Ureter (tissue), 1 donor: ENCODE results near the gene SLC35F1. TPM values are rescaled to one million over a fixed set of nuclear protein-coding genes. Genes with fewer than 3 reads are reported as not detected.

Experiments used
- DNase-seq: peaks from one replicate; pipeline ENCODE4 v3.0.0-alpha.2; 2020; ENCODE audit warnings: low spot score
- total RNA-seq: library from RNA; stranded (reverse); gene quantifications from one replicate; pipeline ENCODE4 v1.2.4, GENCODE V29; 2023
- donor health status: DM: yes; HTN: yes; CAD: no.

The SLC35F1 gene
- total RNA-seq, 1 donor from 2014 or later: 0.91 TPM

DNA sequence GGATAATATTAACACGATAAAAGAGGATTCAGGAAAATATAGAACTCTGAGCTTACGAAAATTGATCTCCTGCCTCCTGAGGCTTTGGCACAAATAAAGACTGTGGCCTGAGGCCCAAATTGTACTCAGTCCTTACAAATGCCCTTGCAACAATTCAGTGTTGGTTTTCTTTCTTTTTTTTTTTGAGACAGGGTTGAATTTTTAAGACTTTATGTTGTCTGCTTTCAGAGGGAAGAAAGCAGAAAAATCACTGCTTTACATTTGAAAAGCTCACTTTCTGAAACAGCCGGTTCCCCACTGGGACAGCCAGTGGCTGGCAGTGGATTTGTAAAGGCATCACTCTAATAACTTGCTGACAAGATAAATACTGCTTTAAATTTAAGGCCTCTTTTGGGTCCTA, 290.5 kb downstream of the SLC35F1 start:
- no peak for DNase-seq

DNA sequence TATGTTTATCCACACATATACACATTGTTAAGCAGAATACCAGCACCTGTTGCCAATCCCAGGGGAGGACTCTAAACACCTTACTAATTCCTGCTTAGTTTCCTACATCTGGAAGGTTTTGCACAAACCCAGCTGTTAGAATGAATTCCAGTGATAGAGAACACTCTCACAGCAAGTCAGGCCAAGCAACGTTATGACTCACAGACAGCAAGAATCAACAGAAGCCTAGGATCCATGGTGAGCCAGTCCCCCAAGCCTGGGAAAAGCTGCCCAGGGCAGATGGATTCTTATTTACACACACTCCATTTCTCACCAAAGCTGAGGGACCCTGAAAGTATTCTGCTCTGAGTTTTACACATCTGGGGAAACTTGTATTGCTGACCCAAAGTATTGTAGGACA, 291.7 kb downstream of the SLC35F1 start:
- no peak for DNase-seq

DNA sequence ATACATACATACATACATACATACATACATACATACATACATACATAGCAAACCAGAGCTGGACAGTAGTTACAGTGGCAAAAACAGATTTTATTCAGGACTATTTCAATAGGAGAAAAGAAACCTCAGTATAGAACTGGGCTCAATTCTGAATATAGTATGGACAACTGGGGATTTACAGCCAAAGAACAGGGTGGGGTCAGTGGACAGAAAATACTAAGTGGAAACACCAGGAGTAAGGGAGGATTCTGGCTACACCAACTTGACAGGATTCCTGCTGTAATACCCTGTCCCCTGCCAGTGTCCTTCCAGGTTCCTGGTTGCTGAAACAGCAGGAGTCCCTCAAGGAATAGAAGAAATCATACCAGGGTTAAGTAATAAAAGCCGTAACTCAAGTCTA, 293.1 kb downstream of the SLC35F1 start:
- no peak for DNase-seq

DNA sequence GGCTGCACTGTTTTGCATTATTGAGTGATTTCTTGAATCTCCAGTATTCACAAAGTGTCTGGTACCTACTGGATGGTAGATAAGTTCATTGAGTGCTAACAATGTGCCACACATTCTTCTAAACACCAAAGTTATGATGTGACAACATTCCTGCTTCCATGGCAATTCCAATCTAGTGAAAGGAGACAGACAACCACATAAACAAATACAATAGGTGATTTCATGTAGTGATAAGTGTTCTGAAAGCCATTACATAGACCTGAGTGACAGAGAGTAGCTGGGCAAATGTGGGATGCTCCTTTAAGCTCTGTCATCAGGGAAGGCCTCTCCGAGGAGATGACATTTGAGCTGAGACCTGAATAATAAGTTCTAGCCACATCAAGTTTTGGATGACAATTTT, 295.5 kb downstream of the SLC35F1 start:
- DNase-seq: no peak

DNA sequence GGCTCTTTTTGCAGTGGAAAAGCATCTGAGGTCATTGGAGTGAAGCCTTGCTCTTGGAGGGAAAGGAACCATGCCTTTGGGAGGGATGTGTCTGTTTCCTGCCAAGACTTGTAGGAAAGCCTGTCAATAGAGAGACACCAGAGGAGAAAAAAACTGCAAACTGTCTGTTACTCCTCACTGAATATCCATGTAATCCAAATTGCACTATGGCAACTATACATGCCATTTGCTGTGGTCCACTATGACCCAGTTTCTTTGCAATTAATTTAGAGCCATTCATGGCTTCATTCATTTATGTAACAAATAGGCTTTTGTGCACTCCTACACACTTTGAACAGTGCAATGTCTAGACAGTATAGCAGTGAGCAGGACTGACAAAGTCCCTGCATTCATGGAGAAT, 296.5 kb downstream of the SLC35F1 start:
- no peak for DNase-seq

DNA sequence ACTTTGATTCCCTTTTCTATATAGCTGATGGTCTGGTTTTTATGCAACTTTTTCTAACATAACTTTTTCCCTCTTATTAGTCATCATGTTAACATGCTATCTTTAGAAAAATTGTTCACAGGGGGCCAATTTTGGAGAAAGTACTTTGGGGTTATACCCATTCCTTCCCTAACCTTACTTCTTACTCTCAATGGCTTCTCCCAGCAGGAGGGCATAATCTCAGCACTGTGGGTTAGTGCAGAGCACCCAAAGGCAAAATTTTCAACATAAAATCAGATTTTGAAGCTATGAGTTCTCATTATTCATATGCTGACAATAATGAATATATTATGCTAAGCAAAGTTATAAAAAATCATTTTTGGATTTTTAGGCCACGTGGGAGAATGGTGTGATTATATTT, 299.2 kb downstream of the SLC35F1 start:
- DNase-seq: no peak

DNA sequence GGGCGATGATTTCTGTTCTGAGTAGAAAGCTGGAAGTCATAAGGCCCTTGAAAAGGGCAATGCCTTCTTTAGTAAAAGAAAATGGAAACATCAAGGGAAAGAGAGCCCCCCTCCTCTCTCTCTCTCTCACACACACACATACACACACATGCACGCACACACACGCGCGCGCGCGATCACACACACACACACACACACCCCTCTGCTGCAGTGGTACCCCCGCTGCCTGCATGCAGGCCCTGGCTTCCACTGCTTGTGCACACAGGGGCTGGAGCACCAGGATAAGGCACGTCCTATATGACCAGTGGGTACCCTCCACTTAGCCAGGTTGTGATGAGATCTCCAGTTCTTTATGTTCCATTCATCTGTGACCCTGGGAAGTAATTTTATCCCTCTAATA, 300.9 kb downstream of the SLC35F1 start:
- DNase-seq: no peak

DNA sequence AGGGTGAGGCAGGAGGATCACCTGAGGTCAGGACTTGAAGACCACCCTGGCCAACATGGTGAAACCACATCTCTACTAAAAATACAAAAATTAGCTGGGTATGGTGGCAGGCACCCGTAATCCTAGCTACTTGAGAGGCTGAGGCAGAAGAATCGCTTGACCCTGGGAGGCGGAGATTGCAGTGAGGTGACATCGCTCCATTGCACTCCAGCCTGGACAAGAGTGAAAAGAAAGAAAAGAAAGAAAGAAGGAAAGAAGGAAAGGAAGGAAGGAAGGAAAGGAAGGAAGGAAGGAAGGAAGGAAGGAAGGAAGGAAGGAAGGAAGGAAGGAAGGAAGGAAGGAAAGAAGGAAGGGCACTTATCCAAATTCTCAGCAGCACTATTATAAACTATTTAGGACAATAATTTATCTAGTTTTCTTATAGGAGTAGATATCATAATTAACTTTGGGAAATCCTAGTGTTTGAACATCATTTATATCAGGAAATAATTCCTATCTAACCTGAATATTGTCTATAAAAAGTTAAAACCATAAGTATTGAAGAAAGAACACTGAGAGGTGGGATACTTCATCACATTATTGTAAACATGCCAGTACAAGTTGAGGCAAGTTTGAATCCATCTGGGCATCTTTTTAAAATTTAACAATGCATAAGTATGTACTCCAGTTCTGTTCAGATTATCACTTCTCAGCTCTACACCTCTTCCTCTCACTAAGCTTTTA, 305.5 kb downstream of the SLC35F1 start:
- no peak for DNase-seq

DNA sequence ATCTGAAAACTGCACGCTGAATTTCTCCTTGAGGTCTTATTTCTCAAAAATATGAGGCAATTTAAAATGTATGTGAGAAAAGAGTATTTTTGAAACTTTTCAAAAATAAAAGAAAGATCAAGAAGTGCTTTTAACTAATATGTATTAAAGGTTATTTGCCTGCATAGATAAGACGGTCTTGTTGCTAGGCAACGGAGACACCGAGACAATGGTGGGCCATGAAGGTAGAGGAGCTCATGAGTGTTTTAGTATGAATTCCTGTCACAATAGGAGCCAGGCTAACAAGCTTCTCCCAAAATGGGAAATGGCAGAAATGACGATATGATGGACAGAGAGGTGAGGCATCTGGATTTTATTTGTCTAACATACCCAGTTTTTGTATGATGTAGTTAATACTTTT, 308.2 kb downstream of the SLC35F1 start:
- no peak for DNase-seq

DNA sequence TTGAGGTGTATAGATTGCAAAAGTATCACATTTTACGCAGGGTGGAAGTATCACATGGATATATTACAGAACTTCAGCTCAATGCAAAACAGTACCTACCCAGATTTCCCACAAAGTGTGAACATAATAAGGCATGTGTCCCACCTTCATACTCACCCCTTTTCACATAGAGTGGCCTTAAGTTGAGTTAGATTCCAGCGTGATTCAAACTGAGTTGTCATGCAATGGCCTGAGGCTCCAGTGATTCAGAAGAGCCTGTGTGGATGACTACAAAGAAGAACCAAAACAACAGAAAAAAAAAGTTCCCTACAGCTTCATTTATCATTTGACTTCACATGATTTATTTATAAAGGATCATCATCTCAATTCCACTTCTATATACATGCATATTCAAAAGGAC, 309.7 kb downstream of the SLC35F1 start:
- DNase-seq: no peak

DNA sequence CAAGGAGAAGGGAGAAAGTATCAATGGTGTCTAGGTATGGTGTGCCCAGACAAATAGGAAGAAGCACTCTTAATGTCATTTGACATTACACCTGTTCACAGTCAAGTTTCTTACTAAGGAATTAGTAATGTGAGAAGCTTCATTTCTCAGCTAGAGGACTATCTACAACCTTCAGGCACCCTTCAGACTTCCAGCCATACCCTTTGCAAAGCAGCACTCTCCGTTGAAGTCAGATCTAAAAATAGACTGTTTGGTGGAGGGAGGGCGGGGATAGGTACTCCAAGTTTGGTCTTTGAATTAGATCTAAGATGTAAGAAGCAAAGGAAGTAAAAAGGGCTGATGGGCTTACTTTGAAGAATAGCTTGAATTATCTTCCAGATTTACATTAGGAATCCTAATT, 311.1 kb downstream of the SLC35F1 start:
- no peak for DNase-seq

DNA sequence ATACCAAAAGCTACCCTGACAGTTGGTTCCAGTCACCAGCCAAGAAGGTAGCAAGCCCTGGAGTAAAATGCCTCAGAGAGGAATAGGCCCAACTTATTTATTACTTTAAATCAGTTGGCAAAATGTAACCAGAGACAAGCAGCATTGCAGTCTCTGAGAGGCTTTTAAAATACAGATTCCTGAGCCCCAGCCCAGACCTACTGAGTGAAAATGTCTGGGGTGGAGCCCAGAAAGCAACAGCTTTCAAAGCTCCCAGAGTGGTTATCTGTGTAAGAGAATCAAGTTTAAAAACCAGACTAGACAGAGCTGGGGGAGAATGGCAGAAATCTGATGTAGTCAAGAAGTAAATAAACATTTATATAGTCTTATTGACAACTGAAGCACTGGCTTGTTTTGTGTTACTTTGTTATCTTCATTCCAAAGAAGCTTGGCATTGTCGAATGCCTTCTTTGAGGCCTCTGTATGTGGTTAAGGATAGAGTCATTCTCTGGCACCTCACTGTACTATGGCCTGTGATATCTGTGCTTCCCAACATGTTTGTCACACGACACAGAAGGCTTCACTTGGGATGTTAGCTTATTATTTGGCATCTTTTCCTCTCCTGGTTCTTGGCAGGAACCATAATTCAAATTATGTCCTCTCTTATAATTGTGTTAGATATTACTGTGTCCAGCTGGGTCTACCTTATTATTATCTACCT, 313.5 kb downstream of the SLC35F1 start:
- no peak for DNase-seq

DNA sequence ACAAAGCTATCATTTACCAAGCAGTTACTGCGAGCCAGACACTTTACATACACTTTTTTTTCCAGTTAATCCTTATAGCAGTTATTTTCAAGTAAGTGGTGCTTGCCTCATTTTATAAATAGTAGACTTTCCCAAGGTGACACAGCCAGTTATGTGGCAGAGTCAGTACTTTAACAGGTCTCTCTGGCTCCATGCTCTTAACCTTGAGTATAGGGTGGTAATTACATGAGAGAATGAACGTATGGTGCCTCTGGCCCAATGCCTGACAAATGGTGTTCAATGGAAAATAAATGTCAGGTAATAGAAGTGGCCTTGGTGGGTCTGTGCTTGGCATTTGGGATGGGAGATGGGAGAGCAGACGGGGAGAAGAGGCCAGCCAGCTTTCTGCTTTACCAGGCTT, 316.3 kb downstream of the SLC35F1 start:
- DNase-seq: no peak

DNA sequence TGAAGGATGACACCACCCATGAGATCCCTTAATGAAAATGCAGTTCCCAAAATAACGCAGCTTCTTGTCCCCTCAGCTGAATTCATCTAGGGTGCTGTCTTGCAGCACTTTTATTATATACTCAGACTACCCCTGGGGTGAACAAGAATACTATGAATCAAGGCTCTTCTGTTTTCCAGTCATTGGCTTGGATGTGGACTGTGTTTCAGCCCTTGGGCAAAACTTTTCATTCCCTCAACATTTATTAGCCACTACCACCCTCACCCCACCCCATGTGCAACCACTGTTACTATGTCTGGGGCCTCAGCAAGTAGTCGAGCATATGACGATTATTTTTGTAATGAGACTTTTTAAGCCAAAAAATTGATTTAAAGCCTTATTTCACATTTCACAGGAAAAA, 321.8 kb downstream of the SLC35F1 start:
- DNase-seq: no peak

DNA sequence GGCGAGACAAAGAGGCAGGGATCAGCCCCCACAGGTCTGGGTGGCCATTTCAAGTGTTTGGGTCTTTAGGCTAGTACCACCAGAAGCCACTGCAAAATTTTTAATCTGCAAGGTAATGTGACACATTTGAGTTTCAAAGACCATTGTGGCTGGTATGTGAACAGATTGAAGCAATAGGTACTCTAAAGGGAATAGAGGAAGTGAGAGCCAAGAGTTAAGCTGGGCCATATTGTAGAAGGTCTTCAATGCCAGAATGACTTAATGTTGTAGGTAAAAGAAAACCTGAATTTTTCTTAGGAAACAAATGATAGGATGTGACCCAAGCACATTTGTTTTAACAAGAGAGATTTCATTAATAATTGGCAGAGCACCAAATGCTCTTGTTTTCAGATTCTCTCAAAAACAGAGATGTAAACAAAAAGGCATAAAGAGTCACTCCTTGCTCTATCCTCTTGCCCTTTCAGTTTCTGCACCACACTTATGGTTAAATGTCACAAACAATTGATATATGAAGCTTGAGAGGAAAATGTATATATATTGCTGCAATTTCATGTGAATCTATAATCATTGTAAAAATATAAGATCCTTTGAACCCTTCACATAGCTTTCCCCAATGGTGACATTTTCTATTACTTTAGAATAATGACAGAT, 333.9 kb downstream of the SLC35F1 start:
- no peak for DNase-seq

DNA sequence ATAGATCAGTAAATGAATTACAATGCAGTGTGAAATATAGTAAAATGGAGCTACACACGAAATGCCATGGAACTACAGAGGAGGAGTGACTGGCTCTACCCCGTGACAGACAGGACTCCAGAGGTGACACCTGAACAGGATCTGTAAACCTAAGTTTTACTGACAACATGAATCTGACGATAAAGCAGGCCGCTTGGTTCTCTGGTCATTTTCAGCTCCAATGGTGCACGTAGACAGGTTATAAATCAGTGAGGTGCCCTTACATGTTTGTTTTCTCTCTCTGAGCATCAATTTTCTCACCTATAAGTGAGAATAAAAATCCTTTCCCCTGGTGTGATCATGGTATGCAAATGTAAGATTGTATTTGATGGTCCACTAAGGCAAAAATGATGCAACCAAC, 339.3 kb downstream of the SLC35F1 start:
- no peak for DNase-seq

DNA sequence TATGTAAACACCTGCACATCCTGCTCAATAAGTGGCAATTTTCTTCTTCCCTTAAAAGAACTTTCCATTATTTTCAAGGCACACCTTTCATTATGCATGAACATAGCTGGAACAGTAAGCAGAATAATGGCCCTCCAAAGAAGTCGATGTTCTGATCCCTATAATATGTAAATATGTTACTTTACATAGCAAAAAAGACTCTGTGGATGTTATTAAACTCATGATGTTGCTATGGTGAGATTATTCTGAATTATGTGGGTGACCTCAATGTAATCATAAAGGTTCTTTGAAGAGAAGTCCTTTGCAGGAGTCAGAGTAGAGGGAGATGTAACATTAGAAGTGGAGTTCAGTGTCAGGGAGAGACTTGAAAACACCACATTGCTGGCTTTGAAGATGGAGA, 341.1 kb downstream of the SLC35F1 start:
- no peak for DNase-seq

DNA sequence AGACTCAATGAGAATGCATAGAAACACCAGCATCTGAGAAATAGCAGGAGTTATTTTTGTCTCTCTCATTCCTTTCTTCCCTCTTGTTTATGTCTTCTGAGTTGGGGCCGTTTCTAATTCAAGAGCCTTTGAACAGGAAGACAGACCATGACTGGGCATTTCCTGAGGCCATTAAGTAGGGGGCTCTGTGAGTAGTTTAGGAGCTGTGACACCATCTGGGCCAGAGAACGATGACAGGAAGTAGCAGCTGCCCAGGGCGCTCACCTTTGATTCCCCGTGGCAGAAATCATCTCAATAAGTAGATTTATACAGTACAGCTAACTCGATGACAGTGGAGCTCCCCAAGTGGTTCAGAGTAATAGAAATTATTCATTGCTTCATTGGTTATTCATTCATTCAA, 342.6 kb downstream of the SLC35F1 start:
- DNase-seq: no peak

DNA sequence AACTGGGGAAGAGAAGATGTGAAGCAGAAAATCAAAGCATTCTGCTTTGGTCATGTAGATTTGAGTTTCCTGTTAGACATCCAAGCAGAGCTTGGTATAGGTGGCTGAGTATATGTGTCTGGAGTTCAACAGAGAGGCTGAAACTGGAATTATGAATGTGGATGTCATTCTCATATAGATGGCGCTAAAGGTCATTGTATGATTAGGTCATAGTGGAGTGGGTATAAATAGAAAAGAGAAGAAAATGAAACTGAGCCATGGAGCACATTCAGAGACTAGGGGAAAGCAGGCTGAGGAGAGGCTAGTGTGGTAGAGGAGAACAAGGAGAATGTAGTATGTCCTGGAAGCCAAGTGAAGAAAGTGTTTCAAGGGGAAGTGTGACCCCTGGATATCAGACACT, 345.4 kb downstream of the SLC35F1 start:
- DNase-seq: no peak

DNA sequence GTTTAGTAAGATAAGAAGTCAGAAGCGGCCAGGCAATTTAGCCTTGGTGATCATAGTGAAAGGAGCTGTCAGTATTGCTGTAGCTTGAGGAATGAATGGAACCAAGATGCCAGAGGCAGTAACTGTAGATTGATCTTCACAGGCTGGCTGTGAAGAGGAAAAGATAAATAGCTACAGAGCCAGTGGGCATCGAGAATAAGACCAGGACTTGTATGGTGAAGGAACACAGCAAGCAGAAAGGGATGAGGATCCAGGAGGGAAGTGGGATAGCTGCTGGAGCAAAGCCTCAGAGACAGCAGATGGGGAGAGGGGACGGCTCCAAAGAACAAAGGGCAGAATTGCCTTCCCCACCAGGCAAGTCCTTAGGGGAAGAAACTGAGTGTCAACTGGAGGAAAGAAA, 346.7 kb downstream of the SLC35F1 start:
- no peak for DNase-seq

DNA sequence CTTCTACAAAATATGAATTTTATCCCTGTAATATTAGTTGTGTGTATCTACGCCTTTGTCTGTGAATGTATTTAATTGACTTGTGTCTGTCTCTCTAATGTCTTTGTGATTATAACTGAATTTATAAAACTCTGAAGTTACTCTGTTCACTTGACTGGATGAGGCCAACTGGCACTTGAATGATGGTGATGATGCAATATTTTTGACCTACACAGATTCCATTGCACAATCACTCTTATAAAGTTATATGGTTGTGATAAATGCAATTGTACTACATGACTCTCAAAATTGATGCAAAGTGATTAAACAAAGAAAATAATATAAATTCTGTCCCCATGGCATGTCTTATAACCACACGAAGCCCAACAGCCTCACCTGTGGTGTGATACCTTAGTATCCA, 353.8 kb downstream of the SLC35F1 start:
- no peak for DNase-seq

DNA sequence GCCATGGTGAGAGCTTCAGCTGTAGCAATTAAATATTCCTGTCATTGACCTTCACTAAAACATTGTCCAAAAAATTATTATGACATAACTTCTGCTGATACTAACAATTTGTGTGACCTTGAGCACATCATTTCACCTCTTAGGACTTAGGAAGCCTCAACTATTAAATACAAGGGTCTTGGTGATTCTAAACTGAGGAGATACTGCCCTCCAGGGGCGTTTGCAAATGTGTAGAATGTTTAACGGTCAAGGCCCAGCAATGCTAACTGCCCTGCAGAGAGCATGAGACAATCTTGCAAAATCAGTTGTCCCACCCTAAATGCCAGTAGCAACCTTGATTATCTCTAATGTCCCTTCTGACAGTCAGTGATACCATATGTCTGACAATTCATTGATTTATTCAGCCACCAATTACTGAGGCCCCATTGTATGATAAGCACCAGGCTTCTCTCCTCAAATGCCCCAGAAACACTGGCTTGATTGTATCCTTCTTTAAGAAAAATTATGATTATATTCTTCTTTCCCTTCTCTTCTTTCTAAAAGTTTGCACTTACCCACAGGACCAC, 356.9 kb downstream of the SLC35F1 start:
- DNase-seq: no peak

DNA sequence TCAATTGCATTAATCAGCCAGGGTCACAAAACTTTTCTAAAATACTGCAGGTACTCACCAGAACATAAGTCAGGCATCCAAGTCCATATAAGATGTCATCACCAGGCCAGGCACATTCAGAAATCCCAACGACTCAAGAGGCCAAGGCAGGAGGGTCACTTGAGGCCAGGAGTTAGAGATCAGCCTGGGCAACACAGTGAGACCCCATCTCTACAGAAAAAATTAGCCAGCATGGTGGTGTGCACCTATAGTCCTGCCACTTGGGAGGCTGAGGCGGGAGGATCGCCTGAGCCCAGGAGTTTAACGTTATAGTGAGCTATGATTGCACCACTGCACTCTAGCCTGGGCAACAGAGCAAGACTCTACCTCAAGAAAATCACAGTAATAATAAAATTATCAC, 362.6 kb downstream of the SLC35F1 start:
- DNase-seq: no peak
